Hepatocyte (in vitro differentiated cells): ENCODE results near the gene PLCD1.

ENCODE experiments used
- EZH2phosphoT487 ChIP-seq: fragments of 200-600 bp; sonication (generic); IDR thresholded peaks from one replicate; pipeline ENCODE4 v1.6.1; 2018; ENCODE audit warnings: antibody characterized with exemption, mild to moderate bottlenecking, low read depth, moderate library complexity; ENCODE audit not compliant: unreplicated experiment, severe bottlenecking
- TF ChIP-seq, protein P1 (sequence below): fragments of 200-600 bp; sonication (generic); IDR thresholded peaks from 2 replicates; pipeline ENCODE4 v1.5.1; 2016; ENCODE audit warnings: antibody characterized with exemption, mild to moderate bottlenecking; ENCODE audit not compliant: poor library complexity

DNA sequence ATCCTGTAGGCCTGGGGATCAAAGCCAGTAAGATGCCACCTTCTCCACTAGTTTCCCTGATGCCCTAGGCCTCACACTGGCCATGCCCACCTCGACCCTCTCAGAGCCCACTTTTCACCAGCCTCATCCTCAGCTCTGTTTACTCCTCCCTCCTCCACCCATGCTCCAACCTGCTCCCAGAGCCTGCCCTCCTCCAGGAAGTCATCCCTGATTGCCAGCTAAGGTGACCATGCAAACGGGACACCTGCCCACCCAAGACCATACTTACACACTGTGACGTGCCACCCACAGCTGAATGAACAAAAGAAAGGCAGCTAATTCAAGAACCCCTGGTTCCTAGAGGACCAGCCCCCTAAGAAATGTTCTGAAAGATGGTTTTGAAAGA, 9.1 kb downstream of the PLCD1 start:
- no peak for TF ChIP-seq EZH2phosphoT487
- TF ChIP-seq, protein P1, sequence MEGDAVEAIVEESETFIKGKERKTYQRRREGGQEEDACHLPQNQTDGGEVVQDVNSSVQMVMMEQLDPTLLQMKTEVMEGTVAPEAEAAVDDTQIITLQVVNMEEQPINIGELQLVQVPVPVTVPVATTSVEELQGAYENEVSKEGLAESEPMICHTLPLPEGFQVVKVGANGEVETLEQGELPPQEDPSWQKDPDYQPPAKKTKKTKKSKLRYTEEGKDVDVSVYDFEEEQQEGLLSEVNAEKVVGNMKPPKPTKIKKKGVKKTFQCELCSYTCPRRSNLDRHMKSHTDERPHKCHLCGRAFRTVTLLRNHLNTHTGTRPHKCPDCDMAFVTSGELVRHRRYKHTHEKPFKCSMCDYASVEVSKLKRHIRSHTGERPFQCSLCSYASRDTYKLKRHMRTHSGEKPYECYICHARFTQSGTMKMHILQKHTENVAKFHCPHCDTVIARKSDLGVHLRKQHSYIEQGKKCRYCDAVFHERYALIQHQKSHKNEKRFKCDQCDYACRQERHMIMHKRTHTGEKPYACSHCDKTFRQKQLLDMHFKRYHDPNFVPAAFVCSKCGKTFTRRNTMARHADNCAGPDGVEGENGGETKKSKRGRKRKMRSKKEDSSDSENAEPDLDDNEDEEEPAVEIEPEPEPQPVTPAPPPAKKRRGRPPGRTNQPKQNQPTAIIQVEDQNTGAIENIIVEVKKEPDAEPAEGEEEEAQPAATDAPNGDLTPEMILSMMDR, result no peak
